Adrenal gland (tissue), 5 donors: ENCODE data around the gene CD59.

ENCODE experiments used
- POLR2A ChIP-seq, 2 donors: fragments of 450-650 bp; IDR thresholded peaks; one replicate each; pipeline ENCODE4 v1.6.1; 2017; ENCODE audit warnings: antibody characterized with exemption in 2 of 2, mild to moderate bottlenecking in 2 of 2, moderate library complexity in 1 of 2
- TF ChIP-seq, protein P1 (sequence below), 6 experiments: fragments of 450-650 bp in 4 of 6; fragments of 200-600 bp in 2 of 6; sonication (generic) in 1 of 6; IDR thresholded peaks; 1 replicate in 5 of 6; 2 replicates in 1 of 6; pipeline versions ENCODE4 v1.5.1 to v1.8.0; 2016 to 2021; ENCODE audit warnings: antibody characterized with exemption in 6 of 6, mild to moderate bottlenecking in 2 of 6, moderate library complexity in 1 of 6
- donor health status: DM: no; HTN: no; CAD: no.

GRCh38 chr11:33684003-33684706 lies 52.1 kb downstream of the CD59 start:
- TF ChIP-seq, protein P1, sequence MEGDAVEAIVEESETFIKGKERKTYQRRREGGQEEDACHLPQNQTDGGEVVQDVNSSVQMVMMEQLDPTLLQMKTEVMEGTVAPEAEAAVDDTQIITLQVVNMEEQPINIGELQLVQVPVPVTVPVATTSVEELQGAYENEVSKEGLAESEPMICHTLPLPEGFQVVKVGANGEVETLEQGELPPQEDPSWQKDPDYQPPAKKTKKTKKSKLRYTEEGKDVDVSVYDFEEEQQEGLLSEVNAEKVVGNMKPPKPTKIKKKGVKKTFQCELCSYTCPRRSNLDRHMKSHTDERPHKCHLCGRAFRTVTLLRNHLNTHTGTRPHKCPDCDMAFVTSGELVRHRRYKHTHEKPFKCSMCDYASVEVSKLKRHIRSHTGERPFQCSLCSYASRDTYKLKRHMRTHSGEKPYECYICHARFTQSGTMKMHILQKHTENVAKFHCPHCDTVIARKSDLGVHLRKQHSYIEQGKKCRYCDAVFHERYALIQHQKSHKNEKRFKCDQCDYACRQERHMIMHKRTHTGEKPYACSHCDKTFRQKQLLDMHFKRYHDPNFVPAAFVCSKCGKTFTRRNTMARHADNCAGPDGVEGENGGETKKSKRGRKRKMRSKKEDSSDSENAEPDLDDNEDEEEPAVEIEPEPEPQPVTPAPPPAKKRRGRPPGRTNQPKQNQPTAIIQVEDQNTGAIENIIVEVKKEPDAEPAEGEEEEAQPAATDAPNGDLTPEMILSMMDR (IDR thresholded peaks at IDR 0.05), result no peak
- no peak for TF ChIP-seq POLR2A (IDR thresholded peaks at IDR 0.05)
